ENCODE data around the gene DDX41. TPM values are rescaled to one million over a fixed set of nuclear protein-coding genes. Genes with fewer than 3 reads are reported as not detected.

Gene DDX41
- total and polyA plus RNA-seq, 2 of the 13 experiments (the other 11 are each of a cell fraction or from before 2014, with no cell fraction given) = 62.8 to 105 TPM

DNA sequence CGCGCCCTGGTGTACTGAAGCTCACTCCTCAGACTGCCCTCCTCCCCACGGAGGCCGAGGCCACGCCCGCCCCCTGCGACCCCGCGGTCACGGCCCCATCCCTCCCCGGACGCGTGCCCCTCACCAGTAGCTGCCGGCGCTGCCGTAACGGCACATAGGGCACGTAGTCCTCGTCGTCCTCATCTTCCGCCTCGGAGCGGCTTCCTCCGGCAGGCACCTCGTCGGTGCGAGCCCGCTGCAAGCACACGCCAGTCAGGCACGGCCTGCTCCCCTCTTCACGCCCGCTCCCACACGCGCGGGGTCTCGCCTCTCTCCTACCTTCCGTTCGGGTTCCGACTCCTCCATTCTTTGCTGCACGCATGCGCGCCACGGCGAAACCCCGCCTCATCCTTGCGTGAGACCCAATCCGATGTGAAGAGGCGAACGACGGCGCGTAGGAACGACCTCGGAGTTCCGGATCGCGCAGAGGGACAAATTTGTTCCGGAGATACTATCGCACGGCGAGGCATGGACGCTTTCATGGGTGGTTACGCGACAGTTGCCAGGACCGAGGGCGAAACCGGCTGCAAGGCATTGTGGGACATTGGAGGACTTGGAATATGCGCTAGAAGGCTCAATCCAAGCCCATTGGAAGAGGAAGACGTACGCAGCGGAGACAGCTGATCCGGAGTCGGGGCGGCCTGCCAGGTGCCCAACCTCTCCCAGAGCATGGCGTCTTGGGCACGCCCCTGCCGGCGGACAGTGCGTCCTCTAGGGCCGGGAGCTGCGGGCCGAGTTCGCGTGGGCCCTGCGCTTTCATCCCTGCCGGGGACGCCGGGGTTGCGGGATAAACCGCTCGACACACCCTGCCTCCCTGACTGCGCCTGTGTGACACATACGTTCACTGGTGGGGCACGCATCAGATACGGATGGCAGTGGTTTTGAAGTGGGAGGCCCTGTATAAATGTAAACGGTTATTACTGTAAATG, at the start of gene DDX41 (continued):
- TF ChIP-seq ZNF766 (CRISPR knock-in tag; IDR thresholded peaks at IDR 0.05; ENCODE audit: borderline replicate concordance) (peak; percentile 71; the same call in 1 of the 2 replicates), ZFYVE20 (CRISPR knock-in tag; IDR thresholded peaks at IDR 0.05; ENCODE audit: borderline replicate concordance, low read depth) (no peak), ARNT2 (CRISPR knock-in tag; IDR thresholded peaks at IDR 0.05; ENCODE audit: low read depth) (no peak), DNMT3B (CRISPR knock-in tag; conservative IDR thresholded peaks at IDR 0.05) (no peak), ETV5 (CRISPR knock-in tag; IDR thresholded peaks at IDR 0.05; ENCODE audit: borderline replicate concordance) (peak; percentile 59; the same call in 1 of the 2 replicates), ETS1 (CRISPR knock-in tag; IDR thresholded peaks at IDR 0.05) (peak; percentile 77; the same call in 1 of the 2 replicates), DMAP1 (CRISPR knock-in tag; IDR thresholded peaks at IDR 0.05) (peak; percentile 97), FOXK1 (CRISPR knock-in tag; IDR thresholded peaks at IDR 0.05; ENCODE audit: borderline replicate concordance, low read depth) (peak; percentile 82; the same call in 1 of the 2 replicates), GFI1 (CRISPR knock-in tag; IDR thresholded peaks at IDR 0.05; ENCODE audit: borderline replicate concordance) (peak; percentile 83; the same call in 1 of the 2 replicates), ZSCAN31 (CRISPR knock-in tag; IDR thresholded peaks at IDR 0.05; ENCODE audit: low read depth) (peak; percentile 94), ZNF17 (CRISPR knock-in tag; IDR thresholded peaks at IDR 0.05) (no peak), ZNF496 (CRISPR knock-in tag; IDR thresholded peaks at IDR 0.05; ENCODE audit: insufficient replicate concordance) (no peak), ETV6 (CRISPR knock-in tag; conservative IDR thresholded peaks at IDR 0.05) (0 out of 2 replicates have a peak, but pooled peaks have one; percentile 55), ARID2 (CRISPR knock-in tag; IDR thresholded peaks at IDR 0.05; ENCODE audit: borderline replicate concordance) (0 out of 2 replicates have a peak, but pooled peaks have one; percentile 39), RBM22 (optimal IDR thresholded peaks at IDR 0.05; ENCODE audit: low read length) (peak; percentile 60), ZNF768 (CRISPR knock-in tag; IDR thresholded peaks at IDR 0.05) (peak; percentile 28; the same call in 1 of the 2 replicates)
- TF ChIP-seq, protein P1, sequence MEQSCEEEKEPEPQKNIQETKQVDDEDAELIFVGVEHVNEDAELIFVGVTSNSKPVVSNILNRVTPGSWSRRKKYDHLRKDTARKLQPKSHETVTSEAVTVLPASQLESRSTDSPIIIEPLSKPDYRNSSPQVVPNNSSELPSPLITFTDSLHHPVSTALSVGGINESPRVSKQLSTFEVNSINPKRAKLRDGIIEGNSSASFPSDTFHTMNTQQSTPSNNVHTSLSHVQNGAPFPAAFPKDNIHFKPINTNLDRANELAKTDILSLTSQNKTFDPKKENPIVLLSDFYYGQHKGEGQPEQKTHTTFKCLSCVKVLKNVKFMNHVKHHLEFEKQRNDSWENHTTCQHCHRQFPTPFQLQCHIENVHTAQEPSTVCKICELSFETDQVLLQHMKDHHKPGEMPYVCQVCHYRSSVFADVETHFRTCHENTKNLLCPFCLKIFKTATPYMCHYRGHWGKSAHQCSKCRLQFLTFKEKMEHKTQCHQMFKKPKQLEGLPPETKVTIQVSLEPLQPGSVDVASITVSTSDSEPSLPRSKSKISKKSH (CRISPR knock-in tag; IDR thresholded peaks at IDR 0.05; ENCODE audit: borderline replicate concordance) = peak; percentile 80; the same call in 1 of the 2 replicates
- TF ChIP-seq, protein P2, sequence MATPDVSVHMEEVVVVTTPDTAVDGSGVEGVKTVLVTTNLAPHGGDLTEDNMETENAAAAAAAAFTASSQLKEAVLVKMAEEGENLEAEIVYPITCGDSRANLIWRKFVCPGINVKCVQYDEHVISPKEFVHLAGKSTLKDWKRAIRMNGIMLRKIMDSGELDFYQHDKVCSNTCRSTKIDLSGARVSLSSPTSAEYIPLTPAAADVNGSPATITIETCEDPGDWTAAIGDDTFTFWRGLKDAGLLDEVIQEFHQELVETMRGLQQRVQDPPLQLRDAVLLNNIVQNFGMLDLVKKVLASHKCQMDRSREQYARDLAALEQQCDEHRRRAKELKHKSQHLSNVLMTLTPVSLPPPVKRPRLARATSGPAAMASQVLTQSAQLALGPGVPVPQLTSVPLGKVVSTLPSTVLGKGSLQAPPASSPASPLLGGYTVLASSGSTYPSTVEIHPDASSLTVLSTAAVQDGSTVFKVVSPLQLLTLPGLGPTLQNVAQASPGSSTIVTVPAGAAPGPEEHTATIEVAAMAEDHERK (CRISPR knock-in tag; IDR thresholded peaks at IDR 0.05; ENCODE audit: low read depth) = peak; percentile 94
- TF ChIP-seq, protein P3, sequence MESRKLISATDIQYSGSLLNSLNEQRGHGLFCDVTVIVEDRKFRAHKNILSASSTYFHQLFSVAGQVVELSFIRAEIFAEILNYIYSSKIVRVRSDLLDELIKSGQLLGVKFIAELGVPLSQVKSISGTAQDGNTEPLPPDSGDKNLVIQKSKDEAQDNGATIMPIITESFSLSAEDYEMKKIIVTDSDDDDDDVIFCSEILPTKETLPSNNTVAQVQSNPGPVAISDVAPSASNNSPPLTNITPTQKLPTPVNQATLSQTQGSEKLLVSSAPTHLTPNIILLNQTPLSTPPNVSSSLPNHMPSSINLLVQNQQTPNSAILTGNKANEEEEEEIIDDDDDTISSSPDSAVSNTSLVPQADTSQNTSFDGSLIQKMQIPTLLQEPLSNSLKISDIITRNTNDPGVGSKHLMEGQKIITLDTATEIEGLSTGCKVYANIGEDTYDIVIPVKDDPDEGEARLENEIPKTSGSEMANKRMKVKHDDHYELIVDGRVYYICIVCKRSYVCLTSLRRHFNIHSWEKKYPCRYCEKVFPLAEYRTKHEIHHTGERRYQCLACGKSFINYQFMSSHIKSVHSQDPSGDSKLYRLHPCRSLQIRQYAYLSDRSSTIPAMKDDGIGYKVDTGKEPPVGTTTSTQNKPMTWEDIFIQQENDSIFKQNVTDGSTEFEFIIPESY (CRISPR knock-in tag; IDR thresholded peaks at IDR 0.05) = peak; percentile 48; the same call in 1 of the 2 replicates

Measured in HepG2 (cell line).